HCT116 (cell line): ENCODE measurements around the gene ARHGAP42. TPM values are rescaled to one million over a fixed set of nuclear protein-coding genes. Genes with fewer than 3 reads are reported as not detected.

Experiments used
- ATAC-seq: fragments of 200-7000 bp; cut with Tn5 transposase; 2 replicates; pipeline ENCODE4 v1.9.1; 2020; ENCODE audit warnings: mild to moderate bottlenecking, moderate library complexity
- BruUV-seq: library from RNA; stranded (reverse); fragments of 400-500 nt; replicated peaks from 2 replicates; lab custom pipeline; 2021; lab: Mats Ljungman, UMichigan
- CTCF ChIA-PET: fragments of 300-600 bp; sonication (Branson Sonifier 250); formaldehyde crosslinking; loops from one replicate; lab custom pipeline; 2021; ENCODE audit warnings: antibody characterized with exemption; lab: Charles Lee
- POLR2A ChIA-PET: fragments of 300-600, 350-600 bp; sonication (Branson Sonifier 250); formaldehyde crosslinking; loops from one replicate; lab custom pipeline; 2021; ENCODE audit warnings: antibody characterized with exemption; lab: Charles Lee
- RAD21 ChIA-PET, 2 experiments: fragments of 300-600 bp; sonication (Branson Sonifier 250); formaldehyde crosslinking; loops; one replicate each; lab custom pipeline; 2023; ENCODE audit warnings: low total read pairs in 2 of 2; ENCODE audit not compliant: uncharacterized antibody in 2 of 2, unreplicated experiment in 2 of 2, low non-redundant PET in 1 of 2; lab: Charles Lee
- DNase-seq: peaks from one replicate; pipeline ENCODE4 v3.0.0-alpha.2; 2010; ENCODE audit warnings: low read depth, low spot score
- H2AFZ ChIP-seq: fragments of 200-600 bp; shearing (Covaris generic), sonication (generic); 2 replicates; pipeline ENCODE4 v1.6.1; 2017; ENCODE audit warnings: low read depth, mixed run types, mixed read lengths, antibody characterized with exemption, low read length; ENCODE audit not compliant: poor library complexity, severe bottlenecking
- H3K27ac ChIP-seq: 2 replicates; pipeline ENCODE4 v1.5.1; 2012; ENCODE audit warnings: low read depth, low read length
- H3K27me3 ChIP-seq: fragments of 200-600 bp; sonication (generic); 2 replicates; pipeline ENCODE4 v1.6.1; 2016; ENCODE audit warnings: mixed run types, low read length, mixed read lengths; ENCODE audit not compliant: insufficient read depth
- H3K36me3 ChIP-seq, 2 experiments: fragments of 200-500 bp in 1 of 2; fragments of 200-600 bp in 1 of 2; sonication (Bioruptor generic) in 1 of 2; sonication (generic) in 1 of 2; 2 replicates each; pipeline versions ENCODE4 v1.5.1 to v1.6.1; 2014 to 2016; ENCODE audit warnings: low read length in 2 of 2, inconsistent platforms in 1 of 2, mixed read lengths in 1 of 2, mixed run types in 1 of 2; ENCODE audit not compliant: insufficient read depth in 2 of 2, control insufficient read depth in 1 of 2
- H3K4me1 ChIP-seq, 2 experiments: fragments of 200-600 bp in 1 of 2; sonication (generic) in 1 of 2; 2 replicates each; pipeline versions ENCODE4 v1.5.1 to v1.6.1; 2012 to 2017; ENCODE audit warnings: low read length in 2 of 2, inconsistent platforms in 1 of 2, mild to moderate bottlenecking in 1 of 2, mixed read lengths in 1 of 2, mixed run types in 1 of 2, moderate library complexity in 1 of 2; ENCODE audit not compliant: insufficient read depth in 2 of 2, control insufficient read depth in 1 of 2
- H3K4me2 ChIP-seq: fragments of 200-600 bp; sonication (generic); 2 replicates; pipeline ENCODE4 v1.6.1; 2017; ENCODE audit warnings: mixed run types, low read length, mixed read lengths
- H3K4me3 ChIP-seq, 2 experiments: fragments of 200-600 bp in 1 of 2; sonication (generic) in 1 of 2; replicated peaks in 1 of 2; 2 replicates each; pipeline ENCODE4 v1.5.1; 2011 to 2016; ENCODE audit warnings: low read length in 2 of 2, control low read depth in 1 of 2, low read depth in 1 of 2, mild to moderate bottlenecking in 1 of 2, mixed read lengths in 1 of 2, mixed run types in 1 of 2
- H3K79me2 ChIP-seq: fragments of 200-600 bp; sonication (generic); 2 replicates; pipeline ENCODE4 v1.6.1; 2017; ENCODE audit warnings: mild to moderate bottlenecking, mixed run types, low read length, moderate library complexity, mixed read lengths; ENCODE audit not compliant: insufficient read depth
- H3K9ac ChIP-seq: fragments of 200-600 bp; sonication (generic); 2 replicates; pipeline ENCODE4 v1.6.1; 2016; ENCODE audit warnings: low read length, mixed read lengths
- H3K9me2 ChIP-seq: fragments of 200-600 bp; sonication (generic), shearing (Covaris generic); 2 replicates; pipeline ENCODE4 v1.6.1; 2017; ENCODE audit warnings: mixed run types, mild to moderate bottlenecking, moderate library complexity; ENCODE audit not compliant: insufficient read depth
- H3K9me3 ChIP-seq, 2 experiments: fragments of 200-500 bp in 1 of 2; fragments of 200-600 bp in 1 of 2; sonication (Bioruptor generic) in 1 of 2; sonication (generic) in 1 of 2; 2 replicates each; pipeline ENCODE4 v1.6.1; 2014 to 2017; ENCODE audit warnings: low read length in 2 of 2, mixed read lengths in 2 of 2, inconsistent platforms in 1 of 2, low read depth in 1 of 2, mild to moderate bottlenecking in 1 of 2, mixed run types in 1 of 2, moderate library complexity in 1 of 2; ENCODE audit not compliant: control insufficient read depth in 1 of 2, insufficient read depth in 1 of 2
- H4K20me1 ChIP-seq: fragments of 200-600 bp; sonication (generic), shearing (Covaris generic); 2 replicates; pipeline ENCODE4 v1.6.1; 2017; ENCODE audit warnings: mixed run types, mild to moderate bottlenecking, moderate library complexity; ENCODE audit not compliant: insufficient read depth
- CEBPB ChIP-seq: IDR thresholded peaks from 2 replicates; pipeline ENCODE4 v1.6.1; 2012; ENCODE audit warnings: low read depth
- JUND ChIP-seq: IDR thresholded peaks from 2 replicates; pipeline ENCODE4 v1.6.1; 2012
- RAD21 ChIP-seq: IDR thresholded peaks from 2 replicates; pipeline ENCODE4 v1.6.1; 2012; ENCODE audit warnings: low read depth, mild to moderate bottlenecking
- intact Hi-C: fragments of 100-400 bp; cut with micrococcal nuclease; formaldehyde crosslinking; loops from 2 replicates; pipeline ENCODE4 v1.10.0; 2022
- total RNA-seq: library from RNA; stranded (reverse); gene quantifications from one replicate; pipeline ENCODE4 v1.2.1, GENCODE V29; 2021; ENCODE audit not compliant: unreplicated experiment
- TF ChIP-seq, protein P1 (sequence below): IDR thresholded peaks from 2 replicates; pipeline ENCODE4 v1.6.1; 2011; ENCODE audit warnings: mild to moderate bottlenecking, low read length, moderate library complexity; ENCODE audit not compliant: insufficient replicate concordance; ENCODE audit errors: extremely low read depth
- TF ChIP-seq, protein P2 (sequence below), 3 experiments: fragments of 200-600 bp in 1 of 3; sonication (generic) in 1 of 3; IDR thresholded peaks in 2 of 3; conservative IDR thresholded peaks in 1 of 3; 2 replicates each; pipeline ENCODE4 v1.5.1; 2012 to 2017; ENCODE audit warnings: low read depth in 2 of 3, low read length in 2 of 3, antibody characterized with exemption in 1 of 3, borderline replicate concordance in 1 of 3, control low read depth in 1 of 3, mild to moderate bottlenecking in 1 of 3, mixed read lengths in 1 of 3, mixed run types in 1 of 3, moderate library complexity in 1 of 3; ENCODE audit not compliant: insufficient read depth in 1 of 3

The ARHGAP42 gene
- total RNA-seq, 1 experiment from 2014 or later: 12.3 TPM

DNA sequence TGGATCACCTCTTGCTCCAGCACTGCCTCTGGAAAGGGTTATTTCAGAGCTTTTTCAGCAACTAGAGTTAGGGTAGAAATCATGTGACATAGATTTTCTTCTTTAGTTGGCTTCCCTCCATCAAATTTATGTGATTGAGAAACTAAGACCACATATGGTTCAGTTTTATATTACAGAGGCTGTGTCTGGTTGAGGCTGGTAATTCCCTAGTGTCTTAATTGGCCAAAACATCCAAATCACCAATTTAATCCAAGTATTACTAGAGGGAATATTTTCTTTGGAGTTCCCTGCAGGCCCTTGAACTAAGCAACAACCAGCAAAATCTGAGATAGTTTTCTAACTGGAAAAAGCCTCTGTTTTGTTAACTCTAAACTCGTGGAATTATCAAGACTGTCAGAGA is 136.3 kb downstream of the ARHGAP42 start:
- Histone ChIP-seq H3K9ac (no peak overlapping the region), H4K20me1 (no peaks in the 10 kb centered on the region), H3K4me1 (peaks cover 0 to 15% of the 10 kb centered on the region in 2 experiments; a peak in 2 of 4 replicates), H3K27me3 (no peaks in the 10 kb centered on the region), H2AFZ (no peak overlapping the region), H3K79me2 (peaks cover 12% of the 10 kb centered on the region; the same call in 1 of the 2 replicates), H3K9me2 (no peaks in the 10 kb centered on the region), H3K27ac (no peak overlapping the region), H3K4me2 (no peak overlapping the region), H3K9me3 (no peaks in the 10 kb centered on the region), H3K4me3 (no peak overlapping the region), H3K36me3 (no peaks in the 10 kb centered on the region)
- no TSS peak for BruUV-seq
- DNase-seq (no peak), ATAC-seq (no peak)
- intact Hi-C loops: no loop called here
- CTCF ChIA-PET: no interaction called here
- POLR2A ChIA-PET: no interaction called here
- RAD21 ChIA-PET: no interaction called here
- TF ChIP-seq, protein P1, sequence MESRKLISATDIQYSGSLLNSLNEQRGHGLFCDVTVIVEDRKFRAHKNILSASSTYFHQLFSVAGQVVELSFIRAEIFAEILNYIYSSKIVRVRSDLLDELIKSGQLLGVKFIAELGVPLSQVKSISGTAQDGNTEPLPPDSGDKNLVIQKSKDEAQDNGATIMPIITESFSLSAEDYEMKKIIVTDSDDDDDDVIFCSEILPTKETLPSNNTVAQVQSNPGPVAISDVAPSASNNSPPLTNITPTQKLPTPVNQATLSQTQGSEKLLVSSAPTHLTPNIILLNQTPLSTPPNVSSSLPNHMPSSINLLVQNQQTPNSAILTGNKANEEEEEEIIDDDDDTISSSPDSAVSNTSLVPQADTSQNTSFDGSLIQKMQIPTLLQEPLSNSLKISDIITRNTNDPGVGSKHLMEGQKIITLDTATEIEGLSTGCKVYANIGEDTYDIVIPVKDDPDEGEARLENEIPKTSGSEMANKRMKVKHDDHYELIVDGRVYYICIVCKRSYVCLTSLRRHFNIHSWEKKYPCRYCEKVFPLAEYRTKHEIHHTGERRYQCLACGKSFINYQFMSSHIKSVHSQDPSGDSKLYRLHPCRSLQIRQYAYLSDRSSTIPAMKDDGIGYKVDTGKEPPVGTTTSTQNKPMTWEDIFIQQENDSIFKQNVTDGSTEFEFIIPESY: no peak
- TF ChIP-seq CEBPB: no peak
- TF ChIP-seq, protein P2, sequence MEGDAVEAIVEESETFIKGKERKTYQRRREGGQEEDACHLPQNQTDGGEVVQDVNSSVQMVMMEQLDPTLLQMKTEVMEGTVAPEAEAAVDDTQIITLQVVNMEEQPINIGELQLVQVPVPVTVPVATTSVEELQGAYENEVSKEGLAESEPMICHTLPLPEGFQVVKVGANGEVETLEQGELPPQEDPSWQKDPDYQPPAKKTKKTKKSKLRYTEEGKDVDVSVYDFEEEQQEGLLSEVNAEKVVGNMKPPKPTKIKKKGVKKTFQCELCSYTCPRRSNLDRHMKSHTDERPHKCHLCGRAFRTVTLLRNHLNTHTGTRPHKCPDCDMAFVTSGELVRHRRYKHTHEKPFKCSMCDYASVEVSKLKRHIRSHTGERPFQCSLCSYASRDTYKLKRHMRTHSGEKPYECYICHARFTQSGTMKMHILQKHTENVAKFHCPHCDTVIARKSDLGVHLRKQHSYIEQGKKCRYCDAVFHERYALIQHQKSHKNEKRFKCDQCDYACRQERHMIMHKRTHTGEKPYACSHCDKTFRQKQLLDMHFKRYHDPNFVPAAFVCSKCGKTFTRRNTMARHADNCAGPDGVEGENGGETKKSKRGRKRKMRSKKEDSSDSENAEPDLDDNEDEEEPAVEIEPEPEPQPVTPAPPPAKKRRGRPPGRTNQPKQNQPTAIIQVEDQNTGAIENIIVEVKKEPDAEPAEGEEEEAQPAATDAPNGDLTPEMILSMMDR (IDR thresholded peaks at IDR 0.05 in 2 of 3, conservative IDR thresholded peaks at IDR 0.05 in 1 of 3; ENCODE audit: borderline replicate concordance in 1 of 3, insufficient read depth in 1 of 3, low read depth in 2 of 3, low read length in 2 of 3): no peak
- no peak for TF ChIP-seq RAD21
- no peak for TF ChIP-seq JUND
